ENCODE data around the gene ZNF503.

DNA sequence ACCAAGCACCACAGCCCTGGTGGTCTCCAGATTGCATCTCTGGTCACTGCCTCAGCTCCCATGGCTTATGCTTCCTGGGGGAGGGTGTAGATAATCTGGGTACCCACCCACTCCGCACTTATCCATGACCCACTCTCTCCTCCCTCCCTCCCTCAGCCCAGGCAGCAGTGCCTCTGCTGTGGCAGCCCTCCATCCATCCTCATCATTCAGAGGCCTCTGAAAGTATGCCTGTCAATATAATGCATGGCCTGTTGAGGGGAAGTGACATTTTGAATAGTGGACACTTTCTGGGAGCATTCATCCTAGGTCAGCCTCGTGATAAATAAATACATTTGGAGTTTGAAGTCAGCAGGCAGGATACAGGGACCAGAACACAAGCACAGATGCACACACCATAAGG, 23.2 kb downstream of the ZNF503 start:
- TF ChIP-seq, protein P1, sequence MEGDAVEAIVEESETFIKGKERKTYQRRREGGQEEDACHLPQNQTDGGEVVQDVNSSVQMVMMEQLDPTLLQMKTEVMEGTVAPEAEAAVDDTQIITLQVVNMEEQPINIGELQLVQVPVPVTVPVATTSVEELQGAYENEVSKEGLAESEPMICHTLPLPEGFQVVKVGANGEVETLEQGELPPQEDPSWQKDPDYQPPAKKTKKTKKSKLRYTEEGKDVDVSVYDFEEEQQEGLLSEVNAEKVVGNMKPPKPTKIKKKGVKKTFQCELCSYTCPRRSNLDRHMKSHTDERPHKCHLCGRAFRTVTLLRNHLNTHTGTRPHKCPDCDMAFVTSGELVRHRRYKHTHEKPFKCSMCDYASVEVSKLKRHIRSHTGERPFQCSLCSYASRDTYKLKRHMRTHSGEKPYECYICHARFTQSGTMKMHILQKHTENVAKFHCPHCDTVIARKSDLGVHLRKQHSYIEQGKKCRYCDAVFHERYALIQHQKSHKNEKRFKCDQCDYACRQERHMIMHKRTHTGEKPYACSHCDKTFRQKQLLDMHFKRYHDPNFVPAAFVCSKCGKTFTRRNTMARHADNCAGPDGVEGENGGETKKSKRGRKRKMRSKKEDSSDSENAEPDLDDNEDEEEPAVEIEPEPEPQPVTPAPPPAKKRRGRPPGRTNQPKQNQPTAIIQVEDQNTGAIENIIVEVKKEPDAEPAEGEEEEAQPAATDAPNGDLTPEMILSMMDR (IDR thresholded peaks at IDR 0.05), result no peak
- TF ChIP-seq POLR2A (IDR thresholded peaks at IDR 0.05), result no peak

All from uterus (tissue), 2 donors.